H9 (cell line): ENCODE measurements around the gene TEX26. TPM values are rescaled to one million over a fixed set of nuclear protein-coding genes. Genes with fewer than 3 reads are reported as not detected.

Experiments used
- DNase-seq: peaks from one replicate; pipeline ENCODE4 v3.0.0-alpha.2; 2017
- H2AFZ ChIP-seq: one replicate; pipeline ENCODE4 v1.6.1; 2013; ENCODE audit warnings: mild to moderate bottlenecking, low read length, control low read depth, moderate library complexity
- H2AK5ac ChIP-seq: 2 replicates; pipeline ENCODE4 v1.6.1; 2013; ENCODE audit warnings: low read length, control low read depth, mixed read lengths; ENCODE audit not compliant: insufficient read length
- H2BK120ac ChIP-seq: one replicate; pipeline ENCODE4 v1.6.1; 2013; ENCODE audit warnings: low read depth, mild to moderate bottlenecking, low read length, control low read depth, inconsistent platforms; ENCODE audit not compliant: poor library complexity, severe bottlenecking
- H2BK12ac ChIP-seq: 2 replicates; pipeline ENCODE4 v1.6.1; 2013; ENCODE audit warnings: low read length, control low read depth, mixed read lengths, low read depth; ENCODE audit not compliant: insufficient read length
- H2BK15ac ChIP-seq: 2 replicates; pipeline ENCODE4 v1.6.1; 2013; ENCODE audit warnings: low read depth, low read length, control low read depth
- H2BK20ac ChIP-seq: one replicate; pipeline ENCODE4 v1.6.1; 2013; ENCODE audit warnings: low read depth, mild to moderate bottlenecking, low read length, control low read depth, inconsistent platforms; ENCODE audit not compliant: poor library complexity, severe bottlenecking
- H2BK5ac ChIP-seq: 2 replicates; pipeline ENCODE4 v1.6.1; 2013; ENCODE audit warnings: low read length, control low read depth, mixed read lengths; ENCODE audit not compliant: insufficient read length
- H3K14ac ChIP-seq: 2 replicates; pipeline ENCODE4 v1.6.1; 2013; ENCODE audit warnings: low read length, control low read depth; ENCODE audit not compliant: insufficient read depth
- H3K18ac ChIP-seq: 2 replicates; pipeline ENCODE4 v1.6.1; 2013; ENCODE audit warnings: low read depth, mild to moderate bottlenecking, mixed read lengths, low read length, control low read depth; ENCODE audit not compliant: insufficient read length
- H3K23ac ChIP-seq: 2 replicates; pipeline ENCODE4 v1.6.1; 2013; ENCODE audit warnings: low read length, control low read depth, mixed read lengths, low read depth; ENCODE audit not compliant: insufficient read length
- H3K23me2 ChIP-seq: 2 replicates; pipeline ENCODE4 v1.6.1; 2013; ENCODE audit warnings: low read depth, mild to moderate bottlenecking, mixed read lengths, low read length, control low read depth; ENCODE audit not compliant: insufficient read length, poor library complexity, severe bottlenecking
- H3K27ac ChIP-seq: 2 replicates; pipeline ENCODE4 v1.5.1; 2013; ENCODE audit warnings: low read length, control low read depth, mixed read lengths, low read depth; ENCODE audit not compliant: insufficient read length
- H3K27me3 ChIP-seq: 2 replicates; pipeline ENCODE4 v1.6.1; 2013; ENCODE audit warnings: low read length, control low read depth, inconsistent platforms; ENCODE audit not compliant: insufficient read depth
- H3K4ac ChIP-seq: 2 replicates; pipeline ENCODE4 v1.6.1; 2013; ENCODE audit warnings: low read depth, mild to moderate bottlenecking, control low read depth, inconsistent platforms, low read length, moderate library complexity
- H3K4me1 ChIP-seq: 2 replicates; pipeline ENCODE4 v1.6.1; 2013; ENCODE audit warnings: low read length, control low read depth, inconsistent platforms; ENCODE audit not compliant: insufficient read depth
- H3K4me2 ChIP-seq: 2 replicates; pipeline ENCODE4 v1.6.1; 2013; ENCODE audit warnings: low read length, control low read depth, mixed read lengths; ENCODE audit not compliant: insufficient read length, insufficient read depth
- H3K56ac ChIP-seq: 2 replicates; pipeline ENCODE4 v1.6.1; 2013; ENCODE audit warnings: low read depth, mild to moderate bottlenecking, mixed read lengths, low read length, control low read depth; ENCODE audit not compliant: insufficient read length
- H3K79me1 ChIP-seq: 2 replicates; pipeline ENCODE4 v1.6.1; 2013; ENCODE audit warnings: low read depth, mild to moderate bottlenecking, moderate library complexity, low read length, control low read depth, inconsistent platforms; ENCODE audit not compliant: insufficient read depth, poor library complexity, severe bottlenecking
- H3K79me2 ChIP-seq: 2 replicates; pipeline ENCODE4 v1.6.1; 2013; ENCODE audit warnings: low read length, control low read depth, inconsistent platforms; ENCODE audit not compliant: insufficient read depth
- H3K9ac ChIP-seq: 2 replicates; pipeline ENCODE4 v1.6.1; 2013; ENCODE audit warnings: low read length, control low read depth, mixed read lengths; ENCODE audit not compliant: insufficient read length; ENCODE audit errors: extremely low read depth
- H3K9me3 ChIP-seq: one replicate; pipeline ENCODE4 v1.6.1; 2013; ENCODE audit warnings: low read depth, low read length, inconsistent platforms; ENCODE audit not compliant: control insufficient read depth
- H3T11ph ChIP-seq: one replicate; pipeline ENCODE4 v1.6.1; 2013; ENCODE audit warnings: mild to moderate bottlenecking, low read length, control low read depth, inconsistent platforms
- H4K20me1 ChIP-seq: one replicate; pipeline ENCODE4 v1.6.1; 2013; ENCODE audit not compliant: control insufficient read depth, insufficient read length, insufficient read depth
- H4K5ac ChIP-seq: 2 replicates; pipeline ENCODE4 v1.6.1; 2013; ENCODE audit warnings: low read depth, mild to moderate bottlenecking, mixed read lengths, low read length, control low read depth; ENCODE audit not compliant: insufficient read length
- H4K8ac ChIP-seq: replicated peaks from 2 replicates; pipeline ENCODE4 v1.6.1; 2013; ENCODE audit warnings: low read length, control low read depth, mixed read lengths, low read depth; ENCODE audit not compliant: insufficient read length
- H4K91ac ChIP-seq: 2 replicates; pipeline ENCODE4 v1.6.1; 2013; ENCODE audit warnings: low read depth, mild to moderate bottlenecking, moderate library complexity, mixed read lengths, low read length, control low read depth; ENCODE audit not compliant: insufficient read length
- H3K27ac Mint-ChIP-seq, 3 experiments: 2 replicates in 2 of 3; 3 replicates in 1 of 3; pipeline ENCODE4 v1.8.0; 2020 to 2021; ENCODE audit warnings: mixed read lengths in 3 of 3, mild to moderate bottlenecking in 1 of 3, moderate library complexity in 1 of 3
- H3K27me3 Mint-ChIP-seq: 2 replicates; pipeline ENCODE4 v1.8.0; 2021; ENCODE audit warnings: low read depth, mild to moderate bottlenecking, moderate library complexity, mixed read lengths
- H3K36me3 Mint-ChIP-seq, 3 experiments: 2 replicates in 2 of 3; 3 replicates in 1 of 3; pipeline ENCODE4 v1.8.0; 2020 to 2021; ENCODE audit warnings: low read depth in 3 of 3, mixed read lengths in 3 of 3; ENCODE audit not compliant: insufficient read depth in 1 of 3
- H3K4me1 Mint-ChIP-seq, 2 experiments: 2 replicates each; pipeline ENCODE4 v1.8.0; 2020; ENCODE audit warnings: mixed read lengths in 2 of 2
- H3K4me3 Mint-ChIP-seq, 2 experiments: 2 replicates in 1 of 2; 3 replicates in 1 of 2; pipeline ENCODE4 v1.8.0; 2020 to 2021; ENCODE audit warnings: mild to moderate bottlenecking in 2 of 2, mixed read lengths in 2 of 2, moderate library complexity in 1 of 2
- H3K9me3 Mint-ChIP-seq, 2 experiments: 2 replicates in 1 of 2; 3 replicates in 1 of 2; pipeline ENCODE4 v1.8.0; 2020; ENCODE audit warnings: mild to moderate bottlenecking in 2 of 2, mixed read lengths in 2 of 2, moderate library complexity in 1 of 2
- WGBS: extraction: QIAGEN DNeasy Blood & Tissue Kit; methylation state at CpG from one replicate; pipeline ENCODE4 v1.1.7; 2013; ENCODE audit warnings: missing lambda C conversion rate, low lambda C conversion rate, mixed read lengths; ENCODE audit not compliant: insufficient read length; ENCODE audit errors: extremely low coverage; 5-methylcytosine and 5-hydroxymethylcytosine counted together
- total RNA-seq: library from RNA; stranded (reverse); gene quantifications from 2 replicates; pipeline ENCODE4 v1.2.1, GENCODE V29; 2021
- TF ChIP-seq, protein P1 (sequence below): fragments of 200-600 bp; sonication (generic); conservative IDR thresholded peaks from 3 replicates; pipeline ENCODE4 v1.8.0; 2021; ENCODE audit warnings: antibody characterized with exemption, mild to moderate bottlenecking

Gene TEX26
- total RNA-seq, 1 experiment from 2014 or later: not detected

DNA sequence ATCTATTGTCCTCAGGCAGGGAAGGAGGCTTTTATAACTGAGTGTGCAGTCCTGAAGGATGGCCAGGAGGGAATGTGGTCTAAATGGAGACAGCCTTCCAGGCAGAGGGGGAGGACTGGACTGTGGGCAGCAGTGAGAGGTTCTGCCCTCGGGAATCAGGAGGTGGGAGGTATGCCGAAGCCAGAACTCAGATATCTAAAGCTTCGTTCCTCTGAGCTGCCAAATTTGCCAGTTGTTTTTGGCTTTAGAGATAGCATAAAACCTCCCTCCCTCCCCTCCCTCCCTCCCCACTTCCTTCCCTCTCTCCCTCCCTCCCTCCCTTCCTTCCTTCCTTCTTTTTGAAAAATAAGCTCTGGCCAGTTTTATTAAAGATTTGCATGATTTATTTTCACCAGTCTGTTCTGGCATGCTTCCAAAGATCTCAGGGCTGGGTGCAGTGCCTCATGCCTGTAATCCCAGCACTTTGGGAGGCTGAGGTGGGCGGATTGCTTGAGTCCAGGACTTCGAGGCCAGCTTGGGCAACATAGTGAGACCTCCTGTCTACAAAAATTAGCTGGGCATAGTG, 24.0 kb upstream of the TEX26 start:
- Mint-ChIP-seq H3K27ac (no peak overlapping the region), H3K4me1 (peaks cover 4 to 6% of the 10 kb centered on the region in 2 experiments), H3K27me3 (peaks cover 64% of the 10 kb centered on the region), H3K9me3 (no peaks in the 10 kb centered on the region), H3K36me3 (no peaks in the 10 kb centered on the region), H3K4me3 (no peak overlapping the region)
- H2BK20ac ChIP-seq: no peak overlapping the region
- H3K4me1 ChIP-seq: no peaks in the 10 kb centered on the region
- no peak overlapping the region for H2AFZ ChIP-seq
- no peaks in the 10 kb centered on the region for H3K79me2 ChIP-seq
- H3K23me2 ChIP-seq: peaks cover 8% of the 10 kb centered on the region
- no peak overlapping the region for H2AK5ac ChIP-seq
- H3K14ac ChIP-seq: no peak overlapping the region
- H3K56ac ChIP-seq: no peak overlapping the region
- no peak for DNase-seq
- no peak overlapping the region for H3K9ac ChIP-seq
- H3K27me3 ChIP-seq: peaks cover 10% of the 10 kb centered on the region; the same call in 1 of the 2 replicates
- no peak overlapping the region for H4K5ac ChIP-seq
- no peak overlapping the region for H4K8ac ChIP-seq
- H3K79me1 ChIP-seq: no peaks in the 10 kb centered on the region
- no peak overlapping the region for H3K27ac ChIP-seq
- H3K4ac ChIP-seq: no peak overlapping the region
- no peak overlapping the region for H2BK15ac ChIP-seq
- H3K4me2 ChIP-seq: no peak overlapping the region
- no peaks in the 10 kb centered on the region for H4K20me1 ChIP-seq
- H3K18ac ChIP-seq: no peak overlapping the region
- H3K23ac ChIP-seq: no peak overlapping the region
- TF ChIP-seq, protein P1, sequence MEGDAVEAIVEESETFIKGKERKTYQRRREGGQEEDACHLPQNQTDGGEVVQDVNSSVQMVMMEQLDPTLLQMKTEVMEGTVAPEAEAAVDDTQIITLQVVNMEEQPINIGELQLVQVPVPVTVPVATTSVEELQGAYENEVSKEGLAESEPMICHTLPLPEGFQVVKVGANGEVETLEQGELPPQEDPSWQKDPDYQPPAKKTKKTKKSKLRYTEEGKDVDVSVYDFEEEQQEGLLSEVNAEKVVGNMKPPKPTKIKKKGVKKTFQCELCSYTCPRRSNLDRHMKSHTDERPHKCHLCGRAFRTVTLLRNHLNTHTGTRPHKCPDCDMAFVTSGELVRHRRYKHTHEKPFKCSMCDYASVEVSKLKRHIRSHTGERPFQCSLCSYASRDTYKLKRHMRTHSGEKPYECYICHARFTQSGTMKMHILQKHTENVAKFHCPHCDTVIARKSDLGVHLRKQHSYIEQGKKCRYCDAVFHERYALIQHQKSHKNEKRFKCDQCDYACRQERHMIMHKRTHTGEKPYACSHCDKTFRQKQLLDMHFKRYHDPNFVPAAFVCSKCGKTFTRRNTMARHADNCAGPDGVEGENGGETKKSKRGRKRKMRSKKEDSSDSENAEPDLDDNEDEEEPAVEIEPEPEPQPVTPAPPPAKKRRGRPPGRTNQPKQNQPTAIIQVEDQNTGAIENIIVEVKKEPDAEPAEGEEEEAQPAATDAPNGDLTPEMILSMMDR: no peak
- no peak overlapping the region for H2BK120ac ChIP-seq
- H2BK12ac ChIP-seq: no peak overlapping the region
- no peaks in the 10 kb centered on the region for H3K9me3 ChIP-seq
- H2BK5ac ChIP-seq: no peak overlapping the region
- no peak overlapping the region for H3T11ph ChIP-seq
- no CpG with 5 or more reads among the region's 5 CpGs for WGBS
- H4K91ac ChIP-seq: no peak overlapping the region
